Activated effector memory CD4-positive, alpha-beta T cell treated with Interleukin-2 at 50 U/mL for 16 hours (primary cell): ENCODE results near the gene SCLT1.
"Not testable (repeated sequence)": the region's sequence is repeated elsewhere in the genome, so short reads cannot be mapped to it uniquely, and the experiment has no call there.

ENCODE experiments used
- DNase-seq: peaks from one replicate; pipeline ENCODE4 v3.0.0-alpha.2; 2020

Gene SCLT1

GRCh38 chr4:129093191-129093920 is at the start of gene SCLT1:
Gene SCLT1, minus strand, starts transcription at chr4:129093539. Its CDS starts 436 bp downstream, at chr4:129093103.
- DNase-seq: peak; percentile 91

GRCh38 chr4:129140521-129140920 is 47.2 kb upstream of the SCLT1 start:
- DNase-seq: no peak

- DNase-seq: no peak
Measured at GRCh38 chr4:129138810-129139496, 45.6 kb upstream of the SCLT1 start.

DNA sequence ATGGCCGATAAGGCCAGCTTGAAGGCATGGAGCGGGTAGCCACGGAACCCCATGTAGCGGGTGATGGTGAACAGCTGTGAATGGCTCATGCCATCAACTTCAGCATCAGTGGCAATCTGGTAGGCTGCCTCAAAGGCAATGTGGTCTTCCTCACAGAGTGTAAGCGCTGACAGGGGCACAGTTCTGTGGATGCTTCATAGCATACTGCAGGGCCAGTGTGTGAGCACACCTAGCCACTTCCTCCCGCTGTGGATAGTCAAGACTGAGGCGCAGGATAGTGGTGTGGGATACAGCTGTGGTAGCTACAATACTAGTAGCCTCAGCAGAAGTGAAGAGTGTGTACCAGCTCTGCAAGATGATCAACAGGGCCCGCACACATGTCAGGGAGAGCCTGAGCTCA is 43.1 kb upstream of the SCLT1 start:
- no peak for DNase-seq

- no peak for DNase-seq
Measured at GRCh38 chr4:129131343-129131742, 38.0 kb upstream of the SCLT1 start.

DNA sequence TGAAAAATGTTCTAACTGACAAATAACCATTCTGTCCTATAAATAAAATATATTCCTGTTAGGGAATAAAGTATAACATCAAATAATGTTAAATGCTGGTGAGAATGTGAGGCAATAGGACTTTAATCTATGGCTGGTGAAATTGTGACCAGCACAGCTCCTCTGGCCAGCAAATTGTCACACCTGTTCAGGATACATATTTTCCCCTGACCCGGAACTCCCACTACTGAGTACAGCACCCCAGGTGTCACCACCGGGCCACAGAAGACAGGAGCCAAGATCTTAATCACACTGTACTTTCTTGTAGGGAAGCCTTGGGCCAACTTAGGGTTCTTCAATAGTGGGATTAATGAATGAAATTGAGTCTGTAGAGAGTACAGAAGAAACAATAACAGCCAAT is 35.8 kb upstream of the SCLT1 start:
- no peak for DNase-seq

- not testable (repeated sequence) for DNase-seq
Measured at GRCh38 chr4:129126614-129127013, 33.3 kb upstream of the SCLT1 start.

GRCh38 chr4:129117705-129118104 is 24.4 kb upstream of the SCLT1 start:
- no peak for DNase-seq

DNA sequence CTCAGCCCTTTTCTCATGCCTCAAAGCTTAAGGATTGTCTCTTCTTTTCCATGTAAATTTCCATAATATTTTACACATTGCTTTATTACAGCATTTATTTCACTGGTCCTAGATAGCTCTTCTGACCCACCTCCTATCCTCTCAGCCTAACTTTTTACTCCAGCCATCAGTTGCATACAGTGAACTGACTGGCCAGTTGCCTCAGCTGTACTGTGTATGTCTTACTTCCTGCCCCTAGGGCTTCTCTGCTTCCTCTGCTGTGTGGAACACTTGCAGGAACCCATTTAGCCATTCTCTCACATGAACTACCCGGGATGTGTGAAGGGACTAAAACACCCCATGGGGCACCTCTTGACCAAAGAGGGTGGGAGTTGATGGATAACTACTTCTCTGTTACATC is 20.6 kb upstream of the SCLT1 start:
- DNase-seq: no peak

GRCh38 chr4:129113434-129113833 is 20.1 kb upstream of the SCLT1 start:
- no peak for DNase-seq

GRCh38 chr4:129111919-129112318 is 18.6 kb upstream of the SCLT1 start:
- DNase-seq: no peak

- no peak for DNase-seq
Measured at GRCh38 chr4:129110931-129111330, 17.6 kb upstream of the SCLT1 start.

- DNase-seq: no peak
Measured at GRCh38 chr4:129109965-129110824, 16.9 kb upstream of the SCLT1 start.

DNA sequence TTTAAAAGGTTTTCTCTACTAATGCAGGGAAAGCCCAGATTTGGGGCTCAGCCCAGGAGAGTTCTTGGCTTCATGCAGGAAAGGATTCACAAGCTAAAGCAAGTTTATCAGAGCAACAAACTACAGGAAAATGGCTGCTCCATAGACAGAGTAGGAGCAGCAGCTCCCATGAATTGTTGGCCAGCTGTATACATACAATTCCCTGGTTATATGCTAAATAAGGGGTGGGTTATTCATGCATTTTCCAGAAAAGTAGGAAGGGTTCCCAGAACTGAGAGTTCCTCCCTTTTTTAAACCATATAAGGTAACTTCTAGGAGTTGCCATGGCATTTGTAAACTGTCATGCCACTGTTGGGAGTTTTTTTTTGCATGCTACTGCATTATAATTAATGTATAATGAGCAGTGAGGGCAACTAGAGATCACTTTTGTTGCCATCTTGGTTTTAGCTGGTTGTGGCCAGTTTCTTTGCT is 5.2 kb upstream of the SCLT1 start:
- DNase-seq: no peak

- peak; percentile 62 for DNase-seq
Measured at GRCh38 chr4:129095811-129096454, 2.6 kb upstream of the SCLT1 start, which contains the start of gene C4orf33. Gene C4orf33, plus strand, starts transcription at chr4:129096152. Its CDS starts 6,459 bp downstream, at chr4:129102611.

DNA sequence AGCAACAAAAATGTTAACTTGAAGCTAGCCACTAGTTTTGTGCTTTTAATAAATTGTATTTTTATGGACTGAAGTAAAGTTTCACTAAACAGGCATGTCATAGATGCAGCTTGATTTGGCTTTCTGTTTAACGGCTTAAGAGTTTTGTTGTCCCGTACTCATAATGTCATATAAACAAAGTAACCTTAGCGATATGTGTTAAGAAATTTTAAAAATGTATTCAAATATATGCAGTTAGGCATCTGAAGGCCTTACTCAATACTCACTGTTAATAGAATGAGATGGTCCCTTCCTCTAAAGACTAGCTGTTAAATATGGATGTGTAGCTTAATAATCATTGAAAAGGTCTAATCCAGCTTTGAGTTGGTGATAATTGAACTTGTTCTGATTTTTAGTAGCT is 1.0 kb upstream of the SCLT1 start:
- DNase-seq: no peak

GRCh38 chr4:129092631-129093190 is 628 bp downstream of the SCLT1 start:
- no peak for DNase-seq

- DNase-seq: no peak
Measured at GRCh38 chr4:129087516-129087915, 5.8 kb downstream of the SCLT1 start.

DNA sequence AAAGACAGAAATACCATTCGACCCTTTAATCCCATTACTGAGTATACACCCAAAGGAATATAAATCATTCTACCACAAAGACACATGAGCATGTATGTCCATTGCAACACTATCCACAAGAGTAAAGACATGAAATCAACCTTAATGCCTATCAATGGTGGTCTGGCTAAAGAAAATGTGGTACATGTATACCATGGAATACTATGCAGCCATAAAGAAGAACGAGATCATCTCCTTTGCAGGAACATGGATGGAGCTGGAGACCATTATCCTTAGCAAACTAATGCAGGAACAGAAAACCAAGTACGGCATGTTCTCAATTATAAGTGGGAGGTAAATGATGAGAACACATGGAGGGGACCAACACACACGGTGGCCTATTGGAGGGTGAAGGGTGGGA is 7.9 kb downstream of the SCLT1 start:
- DNase-seq: no peak

- DNase-seq: no peak
Measured at GRCh38 chr4:129082302-129082701, 11.0 kb downstream of the SCLT1 start.

DNA sequence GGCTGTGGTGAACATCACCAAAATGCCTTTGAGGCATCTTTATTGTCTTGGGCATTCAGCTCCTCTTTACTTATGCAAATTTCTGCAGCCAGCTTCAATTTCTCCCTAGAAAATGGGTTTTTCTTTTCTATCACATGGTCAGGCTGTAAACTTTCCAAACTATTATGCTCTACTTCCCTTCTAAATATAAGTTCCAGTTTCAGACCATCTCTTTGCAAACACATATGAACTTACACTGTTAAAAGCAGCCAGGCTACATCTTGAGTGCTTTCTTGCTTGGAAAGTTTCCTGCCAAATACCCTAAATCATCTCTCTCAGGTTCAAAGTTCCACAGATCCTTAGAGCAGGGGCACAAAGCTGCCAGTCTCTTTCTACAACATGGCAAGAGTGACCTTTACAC is 13.2 kb downstream of the SCLT1 start:
- DNase-seq: no peak

DNA sequence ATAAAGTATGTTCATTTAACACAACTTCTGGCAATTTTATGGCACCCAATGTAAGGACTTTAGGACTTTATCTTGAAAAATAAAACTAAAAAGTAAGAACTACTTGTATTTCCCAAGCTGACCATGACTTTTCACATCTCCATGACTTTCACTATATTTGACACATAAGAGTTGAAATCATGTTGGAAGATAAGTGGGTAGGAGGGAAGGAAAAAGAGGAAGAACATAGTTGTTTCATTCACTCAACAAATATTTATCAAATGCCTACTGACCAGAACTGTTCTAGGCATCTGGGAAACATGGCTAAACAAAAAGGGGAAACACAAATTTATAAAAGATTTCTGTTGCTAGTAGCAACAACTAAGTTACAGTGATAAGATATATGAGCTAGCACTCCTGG is 16.0 kb downstream of the SCLT1 start:
- no peak for DNase-seq
